Astrocyte of the cerebellum (primary cell): ENCODE results near the gene MTCL1.

Source experiments
- DNase-seq: peaks from one replicate; pipeline ENCODE4 v3.0.0-alpha.2; 2011; ENCODE audit warnings: low read depth
- H3K4me3 ChIP-seq: 2 replicates; pipeline ENCODE4 v1.5.1; 2011; ENCODE audit warnings: mild to moderate bottlenecking, low read depth, low read length, moderate library complexity
- in situ Hi-C: cut with HindIII; loops from 2 replicates; pipeline ENCODE4 v1.10.0; 2017; ENCODE audit warnings: low sequenced_read_pairs
- TF ChIP-seq, protein P1 (sequence below): IDR thresholded peaks from 2 replicates; pipeline ENCODE4 v1.5.1; 2012; ENCODE audit warnings: low read length, low read depth, moderate library complexity, mild to moderate bottlenecking; ENCODE audit errors: missing control alignments

Gene MTCL1

DNA sequence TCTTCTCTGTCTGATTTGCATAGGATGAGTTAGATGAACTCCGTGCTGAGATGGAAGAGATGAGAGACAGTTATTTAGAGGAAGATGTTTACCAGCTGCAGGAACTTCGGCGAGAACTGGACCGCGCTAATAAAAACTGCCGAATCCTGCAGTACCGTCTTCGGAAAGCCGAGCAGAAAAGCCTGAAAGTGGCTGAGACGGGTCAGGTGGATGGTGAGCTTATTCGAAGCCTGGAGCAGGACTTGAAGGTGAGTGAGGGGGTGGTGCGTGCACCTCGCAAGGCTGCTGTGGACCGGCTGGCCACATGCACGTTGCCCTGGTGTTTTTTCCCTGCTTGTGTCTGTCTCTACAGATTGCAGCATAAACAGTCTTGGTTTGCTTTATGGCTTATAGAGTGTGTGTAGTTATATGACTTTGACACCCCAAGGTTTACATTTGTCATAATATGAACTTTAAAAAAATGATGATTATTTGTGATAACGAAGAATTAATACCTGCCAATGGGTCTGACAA is 13.1 kb downstream of the MTCL1 start:
- in situ Hi-C loops, result no loop called here
- H3K4me3 ChIP-seq, result no peak overlapping the region
- no peak for DNase-seq
- TF ChIP-seq, protein P1, sequence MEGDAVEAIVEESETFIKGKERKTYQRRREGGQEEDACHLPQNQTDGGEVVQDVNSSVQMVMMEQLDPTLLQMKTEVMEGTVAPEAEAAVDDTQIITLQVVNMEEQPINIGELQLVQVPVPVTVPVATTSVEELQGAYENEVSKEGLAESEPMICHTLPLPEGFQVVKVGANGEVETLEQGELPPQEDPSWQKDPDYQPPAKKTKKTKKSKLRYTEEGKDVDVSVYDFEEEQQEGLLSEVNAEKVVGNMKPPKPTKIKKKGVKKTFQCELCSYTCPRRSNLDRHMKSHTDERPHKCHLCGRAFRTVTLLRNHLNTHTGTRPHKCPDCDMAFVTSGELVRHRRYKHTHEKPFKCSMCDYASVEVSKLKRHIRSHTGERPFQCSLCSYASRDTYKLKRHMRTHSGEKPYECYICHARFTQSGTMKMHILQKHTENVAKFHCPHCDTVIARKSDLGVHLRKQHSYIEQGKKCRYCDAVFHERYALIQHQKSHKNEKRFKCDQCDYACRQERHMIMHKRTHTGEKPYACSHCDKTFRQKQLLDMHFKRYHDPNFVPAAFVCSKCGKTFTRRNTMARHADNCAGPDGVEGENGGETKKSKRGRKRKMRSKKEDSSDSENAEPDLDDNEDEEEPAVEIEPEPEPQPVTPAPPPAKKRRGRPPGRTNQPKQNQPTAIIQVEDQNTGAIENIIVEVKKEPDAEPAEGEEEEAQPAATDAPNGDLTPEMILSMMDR, result no peak

DNA sequence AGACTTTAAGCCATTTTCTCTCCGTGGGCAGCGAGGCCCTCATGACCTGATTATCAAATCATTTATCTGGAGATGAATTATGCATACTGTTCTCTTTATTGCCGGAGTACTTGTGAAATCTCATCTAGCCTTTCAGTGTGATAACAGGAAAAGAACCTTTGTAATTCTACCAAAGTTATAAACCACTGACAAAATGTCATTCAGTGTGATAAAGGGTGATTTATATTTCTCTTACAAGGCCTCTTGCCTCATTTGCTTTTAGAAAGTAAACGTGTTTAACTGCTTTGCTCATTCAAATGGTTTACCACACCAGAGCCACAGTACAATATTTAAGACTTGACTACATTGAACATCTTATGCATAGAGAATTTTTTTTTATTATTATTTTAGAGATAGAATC is 13.8 kb downstream of the MTCL1 start:
- no peak overlapping the region for H3K4me3 ChIP-seq
- TF ChIP-seq, protein P1, result no peak
- in situ Hi-C loops, result no loop called here
- no peak for DNase-seq

DNA sequence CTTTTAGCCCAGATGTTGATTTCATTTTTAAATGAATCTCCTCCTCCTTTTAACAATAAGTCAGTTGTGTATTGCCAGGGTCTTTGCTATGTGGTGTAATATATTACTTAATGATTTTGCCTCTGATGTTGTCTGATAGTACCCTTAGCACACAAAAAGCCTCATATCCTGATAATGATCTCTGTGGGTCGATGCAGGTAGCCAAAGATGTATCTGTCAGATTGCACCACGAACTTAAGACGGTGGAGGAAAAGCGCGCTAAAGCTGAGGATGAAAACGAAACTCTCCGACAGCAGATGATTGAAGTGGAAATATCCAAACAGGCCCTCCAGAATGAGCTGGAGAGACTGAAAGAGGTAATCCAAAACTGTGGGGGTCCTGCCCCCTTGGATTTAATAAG is 14.8 kb downstream of the MTCL1 start:
- DNase-seq, result no peak
- in situ Hi-C loops, result no loop called here
- H3K4me3 ChIP-seq, result no peak overlapping the region
- TF ChIP-seq, protein P1, result no peak

DNA sequence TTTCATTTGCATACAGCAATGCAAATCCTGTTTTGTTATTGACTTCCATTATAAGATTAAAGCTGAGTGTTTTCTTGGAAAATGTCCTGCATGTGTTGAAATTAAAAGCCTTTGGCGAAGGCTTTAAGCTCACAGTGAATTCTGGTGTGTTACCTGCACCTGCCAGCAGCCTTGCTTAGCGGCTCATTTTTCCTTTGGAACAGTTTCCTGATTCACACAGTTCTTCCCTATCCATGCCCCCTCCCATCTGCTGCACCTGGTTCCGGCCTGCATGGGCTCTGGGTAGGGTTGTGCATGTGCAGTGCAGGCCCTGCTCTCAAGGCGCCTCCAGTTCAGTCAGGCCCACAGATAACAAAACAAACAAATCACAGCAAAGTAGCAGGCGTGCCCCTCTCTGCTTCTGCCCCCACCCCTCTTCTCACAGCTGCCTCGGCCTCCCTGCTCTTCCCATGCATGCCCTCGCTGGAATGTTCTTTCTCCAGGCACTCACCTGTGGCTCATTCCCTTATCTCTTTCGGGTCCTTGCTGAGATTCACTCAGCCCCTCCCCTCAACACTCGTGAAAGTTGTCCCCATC is 15.8 kb downstream of the MTCL1 start:
- TF ChIP-seq, protein P1, result no peak
- DNase-seq, result no peak
- in situ Hi-C loops, result no loop called here
- H3K4me3 ChIP-seq, result no peak overlapping the region

DNA sequence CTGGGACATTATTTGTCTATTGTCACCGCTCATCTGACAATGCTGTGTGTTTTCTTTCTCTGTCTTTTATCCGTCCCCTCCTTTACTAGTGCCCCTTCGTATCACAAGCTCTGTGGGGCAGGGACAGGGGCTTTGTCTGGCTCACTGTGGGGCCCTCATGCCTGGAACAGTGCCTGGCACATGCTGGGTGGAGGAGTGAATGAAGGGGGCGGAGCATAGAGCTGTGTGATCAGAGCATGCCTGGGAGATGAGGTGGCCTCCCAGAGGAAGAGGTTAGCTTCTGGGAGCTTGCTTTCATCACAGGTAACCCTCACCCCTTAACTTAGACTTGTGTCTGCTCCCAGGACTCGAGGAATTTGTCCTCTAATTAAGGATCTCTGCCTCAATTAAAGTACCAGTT is 16.4 kb downstream of the MTCL1 start:
- DNase-seq, result no peak
- no peak overlapping the region for H3K4me3 ChIP-seq
- in situ Hi-C loops, result no loop called here
- TF ChIP-seq, protein P1, result no peak

DNA sequence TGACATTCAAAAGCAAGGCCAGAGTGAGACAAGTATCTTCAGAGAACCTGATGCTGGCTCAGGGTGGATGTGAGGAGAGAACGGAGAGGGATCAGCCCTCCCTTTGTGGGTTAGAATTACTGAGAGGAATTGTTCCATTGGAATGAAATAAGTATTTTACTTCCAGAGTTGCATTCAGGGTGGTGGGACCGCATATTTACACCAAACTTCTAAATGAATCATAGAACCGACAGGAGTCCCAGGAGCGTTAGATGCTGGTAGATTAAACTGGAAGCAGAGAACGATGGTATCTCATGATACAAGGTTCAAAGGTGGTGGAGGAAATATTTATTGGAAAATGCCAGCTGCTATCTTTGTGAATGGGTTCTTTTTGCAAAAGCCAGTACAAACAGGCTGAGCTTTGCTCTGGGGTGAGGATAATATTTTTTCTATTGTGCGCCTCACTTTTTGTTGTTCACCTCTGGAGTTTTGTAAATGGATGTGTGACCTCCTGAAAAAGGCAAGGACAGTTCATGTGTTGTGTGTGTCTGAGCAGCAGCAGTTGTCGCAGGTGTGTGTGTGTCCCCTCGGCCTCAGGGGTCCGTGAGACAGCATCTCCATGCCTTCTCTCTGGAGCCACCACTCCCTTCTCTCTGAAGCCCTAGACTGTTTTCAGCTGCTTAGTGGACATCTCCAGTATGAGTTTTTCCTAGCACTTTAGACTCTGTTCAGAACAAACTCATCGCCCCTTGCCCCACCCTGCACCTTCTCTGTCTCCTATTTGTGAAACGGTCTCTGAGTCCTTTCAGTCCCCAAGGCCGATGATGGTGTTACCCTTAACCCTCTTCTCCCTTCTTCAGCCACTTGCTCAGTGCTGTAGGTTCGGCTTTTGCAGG is 17.8 kb downstream of the MTCL1 start:
- in situ Hi-C loops, result no loop called here
- TF ChIP-seq, protein P1, result no peak
- no peak overlapping the region for H3K4me3 ChIP-seq
- DNase-seq, result no peak
